ENCODE results near the gene VAPA. TPM values are rescaled to one million over a fixed set of nuclear protein-coding genes. Genes with fewer than 3 reads are reported as not detected.

VAPA gene
- polyA plus RNA-seq, 1 of the 3 experiments (the other 2 are of a cell fraction), result 109 TPM

- CTCF ChIA-PET, result no interaction called here
- Histone ChIP-seq H3K27ac (ENCODE audit: low read depth in 2 of 2, low read length in 1 of 2) (no peak overlapping the region), H3K4me2 (no peak overlapping the region), H4K20me1 (ENCODE audit: insufficient read depth) (no peaks in the 10 kb centered on the region), H3K27me3 (ENCODE audit: insufficient read depth) (no peaks in the 10 kb centered on the region), H3K4me1 (ENCODE audit: control insufficient read depth in 1 of 2, insufficient read depth in 2 of 2, low read depth in 1 of 2, low read length in 1 of 2) (peaks cover 11 to 21% of the 10 kb centered on the region in 2 experiments), H3F3A (replicated peaks; ENCODE audit: insufficient read depth) (peaks cover 25% of the 10 kb centered on the region), H3K9ac (no peak overlapping the region), H2AFZ (ENCODE audit: low read depth) (no peak overlapping the region), H3K9me2 (no peaks in the 10 kb centered on the region), H3K4me3 (ENCODE audit: low read depth in 2 of 2, low read length in 1 of 2) (no peak overlapping the region), H3K36me3 (replicated peaks in 1 of 2; ENCODE audit: control insufficient read depth in 1 of 2, insufficient read depth in 2 of 2, low read length in 1 of 2) (no peaks in the 10 kb centered on the region), H3K79me2 (ENCODE audit: insufficient read depth) (no peaks in the 10 kb centered on the region), H3K9me3 (no peaks in the 10 kb centered on the region)
- DNase-seq, result no peak
- POLR2A ChIA-PET, result no interaction called here
- no peak for TF ChIP-seq USF1 (IDR thresholded peaks at IDR 0.05; ENCODE audit: borderline replicate concordance, low read depth)
- peak; percentile 21; the same call in 1 of the 2 replicates for TF ChIP-seq FOSL2 (IDR thresholded peaks at IDR 0.05; ENCODE audit: borderline replicate concordance, low read depth)
- WGBS (ENCODE audit: low lambda C conversion rate), result 85% methylated on average over 1 of the region's 1 CpG
Observed at GRCh38 chr18:9874728-9875127, 39.1 kb upstream of the VAPA start.

- WGBS (ENCODE audit: low lambda C conversion rate), result 94% methylated on average over 2 of the region's 2 CpGs
- DNase-seq, result no peak
- Histone ChIP-seq H3K27me3 (ENCODE audit: insufficient read depth) (no peaks in the 10 kb centered on the region), H3K9ac (peak overlapping the region; percentile 75; the same call in 1 of the 2 replicates), H3K9me3 (no peaks in the 10 kb centered on the region), H2AFZ (ENCODE audit: low read depth) (peak overlapping the region; percentile 93), H3K36me3 (replicated peaks in 1 of 2; ENCODE audit: control insufficient read depth in 1 of 2, insufficient read depth in 2 of 2, low read length in 1 of 2) (no peaks in the 10 kb centered on the region), H3K4me2 (peak overlapping the region; percentile 67), H3F3A (replicated peaks; ENCODE audit: insufficient read depth) (peaks cover 20% of the 10 kb centered on the region), H3K79me2 (ENCODE audit: insufficient read depth) (no peaks in the 10 kb centered on the region), H3K4me3 (ENCODE audit: low read depth in 2 of 2, low read length in 1 of 2) (peak overlapping the region in 1 of 2 experiments; percentile 50; a peak in 2 of 4 replicates), H3K9me2 (no peaks in the 10 kb centered on the region), H3K4me1 (ENCODE audit: control insufficient read depth in 1 of 2, insufficient read depth in 2 of 2, low read depth in 1 of 2, low read length in 1 of 2) (peaks cover 0 to 7% of the 10 kb centered on the region in 2 experiments; a peak in 3 of 4 replicates), H3K27ac (ENCODE audit: low read depth in 2 of 2, low read length in 1 of 2) (peak overlapping the region; percentile 58 to 90; a peak in 3 of 4 replicates), H4K20me1 (ENCODE audit: insufficient read depth) (no peaks in the 10 kb centered on the region)
- ChIA-PET POLR2A (no interaction called here), CTCF (no interaction called here)
- TF ChIP-seq RFX5 (IDR thresholded peaks at IDR 0.05; ENCODE audit: low read length), result no peak
- no peak for TF ChIP-seq CHD2 (IDR thresholded peaks at IDR 0.05; ENCODE audit: low read length, partially characterized antibody)
- no peak for TF ChIP-seq IRF3 (IDR thresholded peaks at IDR 0.05; ENCODE audit: low read depth, low read length)
- no peak for TF ChIP-seq EP300 (IDR thresholded peaks at IDR 0.05; ENCODE audit: borderline replicate concordance in 1 of 2, low read depth in 1 of 2, low read length in 1 of 2)
- no peak for TF ChIP-seq RXRA (IDR thresholded peaks at IDR 0.05; ENCODE audit: borderline replicate concordance, low read depth)
- no peak for TF ChIP-seq EZH2phosphoT487 (IDR thresholded peaks at IDR 0.05; ENCODE audit: borderline replicate concordance, low read depth)
- TF ChIP-seq NRF1 (IDR thresholded peaks at IDR 0.05; ENCODE audit: low read depth, low read length), result no peak
- no peak for TF ChIP-seq JUND (IDR thresholded peaks at IDR 0.05)
- no peak for TF ChIP-seq SMC3 (IDR thresholded peaks at IDR 0.05; ENCODE audit: low read depth, low read length)
- TF ChIP-seq RCOR1 (IDR thresholded peaks at IDR 0.05; ENCODE audit: low read length), result no peak
- no peak for TF ChIP-seq MEF2A (IDR thresholded peaks at IDR 0.05; ENCODE audit: borderline replicate concordance, low read depth)
- TF ChIP-seq CTCF (IDR thresholded peaks at IDR 0.05), result no peak
- no peak for TF ChIP-seq TCF12 (IDR thresholded peaks at IDR 0.05)
- TF ChIP-seq ELF1 (IDR thresholded peaks at IDR 0.05), result no peak
- no peak for TF ChIP-seq SIN3A (IDR thresholded peaks at IDR 0.05; ENCODE audit: borderline replicate concordance, low read depth, low read length)
- no peak for TF ChIP-seq MAX (IDR thresholded peaks at IDR 0.05; ENCODE audit: low read depth)
- TF ChIP-seq NFIC (IDR thresholded peaks at IDR 0.05; ENCODE audit: borderline replicate concordance), result no peak
- no peak for TF ChIP-seq FOSL2 (IDR thresholded peaks at IDR 0.05; ENCODE audit: borderline replicate concordance, low read depth)
- TF ChIP-seq REST (IDR thresholded peaks at IDR 0.05; ENCODE audit: low read depth, low read length), result no peak
- no peak for TF ChIP-seq RAD21 (IDR thresholded peaks at IDR 0.05; ENCODE audit: low read length)
Observed at GRCh38 chr18:9876212-9876866, 37.5 kb upstream of the VAPA start.

Data from SK-N-SH (cell line).